OCI-LY7 (cell line): ENCODE results near the gene NDUFAF5.

Experiments used
- EZH2phosphoT487 ChIP-seq: fragments of 200-600 bp; sonication (generic); IDR thresholded peaks from 2 replicates; pipeline ENCODE4 v1.6.1; 2018; ENCODE audit warnings: low read depth, borderline replicate concordance, mild to moderate bottlenecking, mixed run types, antibody characterized with exemption, low read length, moderate library complexity, mixed read lengths
- TF ChIP-seq, protein P1 (sequence below): fragments of 200-600 bp; sonication (generic); conservative IDR thresholded peaks from 2 replicates; pipeline ENCODE4 v1.5.1; 2014; ENCODE audit warnings: mild to moderate bottlenecking, antibody characterized with exemption, low read length, moderate library complexity, mixed read lengths

- TF ChIP-seq, protein P1, sequence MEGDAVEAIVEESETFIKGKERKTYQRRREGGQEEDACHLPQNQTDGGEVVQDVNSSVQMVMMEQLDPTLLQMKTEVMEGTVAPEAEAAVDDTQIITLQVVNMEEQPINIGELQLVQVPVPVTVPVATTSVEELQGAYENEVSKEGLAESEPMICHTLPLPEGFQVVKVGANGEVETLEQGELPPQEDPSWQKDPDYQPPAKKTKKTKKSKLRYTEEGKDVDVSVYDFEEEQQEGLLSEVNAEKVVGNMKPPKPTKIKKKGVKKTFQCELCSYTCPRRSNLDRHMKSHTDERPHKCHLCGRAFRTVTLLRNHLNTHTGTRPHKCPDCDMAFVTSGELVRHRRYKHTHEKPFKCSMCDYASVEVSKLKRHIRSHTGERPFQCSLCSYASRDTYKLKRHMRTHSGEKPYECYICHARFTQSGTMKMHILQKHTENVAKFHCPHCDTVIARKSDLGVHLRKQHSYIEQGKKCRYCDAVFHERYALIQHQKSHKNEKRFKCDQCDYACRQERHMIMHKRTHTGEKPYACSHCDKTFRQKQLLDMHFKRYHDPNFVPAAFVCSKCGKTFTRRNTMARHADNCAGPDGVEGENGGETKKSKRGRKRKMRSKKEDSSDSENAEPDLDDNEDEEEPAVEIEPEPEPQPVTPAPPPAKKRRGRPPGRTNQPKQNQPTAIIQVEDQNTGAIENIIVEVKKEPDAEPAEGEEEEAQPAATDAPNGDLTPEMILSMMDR: no peak
- no peak for TF ChIP-seq EZH2phosphoT487
Observed at GRCh38 chr20:13863244-13863643, 78.4 kb downstream of the NDUFAF5 start.
